ENCODE measurements around the gene MARCHF10. TPM values are rescaled to one million over a fixed set of nuclear protein-coding genes. Genes with fewer than 3 reads are reported as not detected.
A peak's percentile ranks its signal among the peaks of the same experiment; 100 is the strongest.
"Not testable (repeated sequence)": the region's sequence is repeated elsewhere in the genome, so short reads cannot be mapped to it uniquely, and the experiment has no call there.

The MARCHF10 gene
- polyA plus RNA-seq, 3 donors = not detected

- no peaks in the 10 kb centered on the region for H4K20me1 ChIP-seq (ENCODE audit: insufficient read depth, low read length)
- no peak overlapping the region for H3K4me2 ChIP-seq (replicated peaks; ENCODE audit: extremely low read depth, low read length, poor library complexity, severe bottlenecking)
- H3K27me3 Mint-ChIP-seq (ENCODE audit: low read depth in 3 of 3) = no peaks in the 10 kb centered on the region
Observed at GRCh38 chr17:62787366-62787765, 20.7 kb downstream of the MARCHF10 start.

GRCh38 chr17:62786646-62787045 is 21.5 kb downstream of the MARCHF10 start:
- Histone ChIP-seq H2AFZ (ENCODE audit: insufficient read depth, low read depth, low read length, poor library complexity, severe bottlenecking) (no peak overlapping the region), H3K4me3 (replicated peaks in 1 of 3; ENCODE audit: low read depth in 2 of 3, low read length in 3 of 3) (no peak overlapping the region), H3K4me1 (ENCODE audit: control insufficient read depth in 1 of 2, insufficient read depth in 2 of 2, low read length in 2 of 2) (peaks cover 10 to 12% of the 10 kb centered on the region in 2 donors), H3K9ac (ENCODE audit: insufficient read depth, low read length, poor library complexity, severe bottlenecking) (no peak overlapping the region), H3K9me3 (replicated peaks in 1 of 2; ENCODE audit: control insufficient read depth in 1 of 2, insufficient read depth in 1 of 2, low read length in 2 of 2) (peaks cover 0 to 3% of the 10 kb centered on the region in 2 donors), H3K79me2 (ENCODE audit: insufficient read depth, low read length) (no peaks in the 10 kb centered on the region), H3K27ac (ENCODE audit: low read depth in 1 of 2, low read length in 2 of 2) (no peak overlapping the region), H4K20me1 (ENCODE audit: insufficient read depth, low read length) (no peaks in the 10 kb centered on the region), H3K27me3 (ENCODE audit: control insufficient read depth in 2 of 2, insufficient read depth in 2 of 2, low read length in 2 of 2) (no peaks in the 10 kb centered on the region), H3K4me2 (replicated peaks; ENCODE audit: extremely low read depth, low read length, poor library complexity, severe bottlenecking) (no peak overlapping the region), H3K36me3 (replicated peaks in 1 of 2; ENCODE audit: control insufficient read depth in 1 of 2, insufficient read depth in 2 of 2, low read length in 2 of 2) (no peaks in the 10 kb centered on the region)
- peaks cover 14% of the 10 kb centered on the region for H3K4me1 Mint-ChIP-seq
- WGBS (ENCODE audit: insufficient coverage) = 100% methylated on average over 2 of the region's 2 CpGs
- H3K36me3 Mint-ChIP-seq = no peaks in the 10 kb centered on the region
- TF ChIP-seq CTCF (IDR thresholded peaks at IDR 0.05) = no peak
- H3K4me3 Mint-ChIP-seq = no peak overlapping the region
- no peaks in the 10 kb centered on the region for H3K27me3 Mint-ChIP-seq (ENCODE audit: low read depth in 3 of 3)
- H3K27ac Mint-ChIP-seq = no peak overlapping the region
- no peak for DNase-seq
- intact Hi-C loops (cut with micrococcal nuclease) = no loop called here
- H3K9me3 Mint-ChIP-seq = peaks cover 3 to 9% (median 5%) of the 10 kb centered on the region in 7 donors

More at GRCh38 chr17:62787366-62787765, 20.7 kb downstream of the MARCHF10 start:
- no peaks in the 10 kb centered on the region for H3K79me2 ChIP-seq (ENCODE audit: insufficient read depth, low read length)
- H3K4me3 ChIP-seq (replicated peaks in 1 of 3; ENCODE audit: low read depth in 2 of 3, low read length in 3 of 3) = no peak overlapping the region
- H3K4me1 Mint-ChIP-seq = peaks cover 7% of the 10 kb centered on the region
- H3K9me3 ChIP-seq (replicated peaks in 1 of 2; ENCODE audit: control insufficient read depth in 1 of 2, insufficient read depth in 1 of 2, low read length in 2 of 2) = peaks cover 0 to 3% of the 10 kb centered on the region in 2 donors
- intact Hi-C loops (cut with micrococcal nuclease) = no loop called here
- WGBS (ENCODE audit: insufficient coverage) = no CpG with 5 or more reads among the region's 2 CpGs
- H3K27ac ChIP-seq (ENCODE audit: low read depth in 1 of 2, low read length in 2 of 2) = no peak overlapping the region
- DNase-seq = no peak
- no peak for TF ChIP-seq CTCF (IDR thresholded peaks at IDR 0.05)
- peaks cover 3 to 5% of the 10 kb centered on the region in 2 donors for H3K4me1 ChIP-seq (ENCODE audit: control insufficient read depth in 1 of 2, insufficient read depth in 2 of 2, low read length in 2 of 2)
- no peaks in the 10 kb centered on the region for H3K36me3 Mint-ChIP-seq
- peak overlapping the region in 1 of 7 donors; percentile 33 for H3K27ac Mint-ChIP-seq
- H3K36me3 ChIP-seq (replicated peaks in 1 of 2; ENCODE audit: control insufficient read depth in 1 of 2, insufficient read depth in 2 of 2, low read length in 2 of 2) = no peaks in the 10 kb centered on the region
- no peaks in the 10 kb centered on the region for H3K27me3 ChIP-seq (ENCODE audit: control insufficient read depth in 2 of 2, insufficient read depth in 2 of 2, low read length in 2 of 2)
- peaks cover 3 to 9% (median 5%) of the 10 kb centered on the region in 7 donors for H3K9me3 Mint-ChIP-seq
- H2AFZ ChIP-seq (ENCODE audit: insufficient read depth, low read depth, low read length, poor library complexity, severe bottlenecking) = no peak overlapping the region
- H3K9ac ChIP-seq (ENCODE audit: insufficient read depth, low read length, poor library complexity, severe bottlenecking) = no peak overlapping the region
- H3K4me3 Mint-ChIP-seq = no peak overlapping the region

- H3K4me2 ChIP-seq (replicated peaks; ENCODE audit: extremely low read depth, low read length, poor library complexity, severe bottlenecking); H3K36me3 ChIP-seq (replicated peaks in 1 of 2; ENCODE audit: control insufficient read depth in 1 of 2, insufficient read depth in 2 of 2, low read length in 2 of 2); H3K36me3 Mint-ChIP-seq; DNase-seq; H3K9me3 ChIP-seq (replicated peaks in 1 of 2; ENCODE audit: control insufficient read depth in 1 of 2, insufficient read depth in 1 of 2, low read length in 2 of 2); H3K4me3 ChIP-seq (replicated peaks in 1 of 3; ENCODE audit: low read depth in 2 of 3, low read length in 3 of 3); H3K9ac ChIP-seq (ENCODE audit: insufficient read depth, low read length, poor library complexity, severe bottlenecking); H2AFZ ChIP-seq (ENCODE audit: insufficient read depth, low read depth, low read length, poor library complexity, severe bottlenecking); H3K27me3 Mint-ChIP-seq (ENCODE audit: low read depth in 3 of 3); H3K79me2 ChIP-seq (ENCODE audit: insufficient read depth, low read length); intact Hi-C loops (cut with micrococcal nuclease); H3K27ac Mint-ChIP-seq; H3K9me3 Mint-ChIP-seq; H3K27ac ChIP-seq (ENCODE audit: low read depth in 1 of 2, low read length in 2 of 2); H4K20me1 ChIP-seq (ENCODE audit: insufficient read depth, low read length); H3K27me3 ChIP-seq (ENCODE audit: control insufficient read depth in 2 of 2, insufficient read depth in 2 of 2, low read length in 2 of 2); H3K4me3 Mint-ChIP-seq: not testable (repeated sequence)
- peaks cover 14% of the 10 kb centered on the region for H3K4me1 Mint-ChIP-seq
- peaks cover 15 to 17% of the 10 kb centered on the region in 2 donors for H3K4me1 ChIP-seq (ENCODE audit: control insufficient read depth in 1 of 2, insufficient read depth in 2 of 2, low read length in 2 of 2)
- no CpG with 5 or more reads among the region's 1 CpG for WGBS (ENCODE audit: insufficient coverage)
Observed at GRCh38 chr17:62785983-62786382, 22.1 kb downstream of the MARCHF10 start.

All from CD14-positive monocyte (primary cell).